Heart left ventricle (tissue), 13 donors: Measurements from ENCODE around the gene NKX2-3.

Source experiments
- CTCF ChIP-seq, 12 donors: fragments of 200-600 bp; sonication (generic) in 4 of 12; IDR thresholded peaks; one replicate each; pipeline versions ENCODE4 v1.5.0 to v1.8.0; 2018 to 2022; ENCODE audit warnings: antibody characterized with exemption in 12 of 12, mild to moderate bottlenecking in 5 of 12
- POLR2A ChIP-seq, 2 donors: fragments of 450-650 bp; IDR thresholded peaks; one replicate each; pipeline ENCODE4 v1.6.1; 2017; ENCODE audit warnings: antibody characterized with exemption in 2 of 2, mild to moderate bottlenecking in 2 of 2, moderate library complexity in 2 of 2
- donor health status: ischemic (EF 13 %, LVEDD 7.1; RV severe dilation, severe dysfunction).
- donor health status: DM: no; HTN: yes; CAD: no.
- donor health status: DM: no; HTN: no; CAD: no.
- donor health status: ischemic (EF 25% LVEDD 6.9; RV normal size, moderate dysfunction).
- donor health status: ischemic (EF 25% LVEDD 5.7; RV mildly dilated, moderate dysfunction).
- donor health status: ischemic (EF 35%, LVEDD 5.7; RV mildly dilated, moderate dysfunction).
- donor health status: nonischemic (EF 11% LVEDD 7.7; RV severe dilation, severe dysfunction).
- donor health status: DM: yes; HTN: yes; CAD: no.
- donor health status: PGD.
- donor health status: ischemic (EF 29% LVEDD 5.4; RV normal size, mild dysfunction).
- donor health status: nonischemic (EF 23%, LVEDD 6.1; RV moderate dilation, normal function).

GRCh38 chr10:99531696-99532593 lies 797 bp upstream of the NKX2-3 start:
- TF ChIP-seq POLR2A (IDR thresholded peaks at IDR 0.05) = no peak
- TF ChIP-seq CTCF (IDR thresholded peaks at IDR 0.05) = no peak
